HK-2 (cell line): ENCODE data around the gene BORA.
A peak's percentile ranks its signal among the peaks of the same experiment; 100 is the strongest.
"Not testable (repeated sequence)": the region's sequence is repeated elsewhere in the genome, so short reads cannot be mapped to it uniquely, and the experiment has no call there.

ENCODE experiments used
- DNase-seq: peaks from one replicate; pipeline ENCODE4 v3.0.0-alpha.2; 2018; ENCODE audit not compliant: unreplicated experiment

BORA gene

GRCh38 chr13:72763411-72763810 lies 35.7 kb downstream of the BORA start:
- DNase-seq, result no peak

GRCh38 chr13:72774019-72774418 lies 46.3 kb downstream of the BORA start:
- DNase-seq, result no peak

- peak; percentile 93 for DNase-seq
These were observed 54.0 kb downstream of the BORA start, which contains the start of the genes DIS3 and PIBF1 for GRCh38 chr13:72781451-72782439. Gene DIS3, minus strand, starts transcription at chr13:72781900. Its CDS starts 68 bp downstream, at chr13:72781832. Gene PIBF1, plus strand, starts transcription at chr13:72782133. Its CDS starts 1,337 bp downstream, at chr13:72783470.

- no peak for DNase-seq
These were observed 55.0 kb downstream of the BORA start for GRCh38 chr13:72782717-72783116.

GRCh38 chr13:72784679-72785078 lies 57.0 kb downstream of the BORA start:
- DNase-seq, result not testable (repeated sequence)

GRCh38 chr13:72788831-72789230 lies 61.1 kb downstream of the BORA start:
- no peak for DNase-seq

GRCh38 chr13:72792640-72793039 lies 64.9 kb downstream of the BORA start:
- DNase-seq, result no peak

GRCh38 chr13:72798817-72799216 lies 71.1 kb downstream of the BORA start:
- no peak for DNase-seq

GRCh38 chr13:72804301-72804700 lies 76.6 kb downstream of the BORA start:
- no peak for DNase-seq
